Stimulated activated CD4-positive, alpha-beta T cell treated with anti-CD3 and anti-CD28 coated beads, Interleukin-2, amount 100 ng/mL, for 48 hours (primary cell): Measurements from ENCODE around the gene LRRC39.
A peak's percentile ranks its signal among the peaks of the same experiment; 100 is the strongest.

Experiments
- DNase-seq, 2 donors: peaks; one replicate each; pipeline ENCODE4 v3.0.0-alpha.2; 2020

The LRRC39 gene

GRCh38 chr1:100146958-100147357 is 31.1 kb downstream of the LRRC39 start:
- no peak for DNase-seq

- no peak for DNase-seq
Measured at GRCh38 chr1:100145116-100145515, 32.9 kb downstream of the LRRC39 start.

GRCh38 chr1:100142343-100142742 is 35.7 kb downstream of the LRRC39 start:
- no peak for DNase-seq

- DNase-seq: no peak
Measured at GRCh38 chr1:100141192-100141591, 36.9 kb downstream of the LRRC39 start.

- DNase-seq: no peak
Measured at GRCh38 chr1:100137602-100138001, 40.5 kb downstream of the LRRC39 start.

- DNase-seq: no peak
Measured at GRCh38 chr1:100134872-100135271, 43.2 kb downstream of the LRRC39 start.

- DNase-seq: peak; percentile 85 to 91
Measured at GRCh38 chr1:100132566-100133477, 45.2 kb downstream of the LRRC39 start, which contains the start of the genes SASS6 and TRMT13. Gene SASS6, minus strand, starts transcription at chr1:100132930. Its CDS starts 116 bp downstream, at chr1:100132814. Gene TRMT13, plus strand, starts transcription at chr1:100133163. Its CDS starts 6 bp downstream, at chr1:100133169.

- no peak for DNase-seq
Measured at GRCh38 chr1:100131623-100132022, 46.4 kb downstream of the LRRC39 start.

- no peak for DNase-seq
Measured at GRCh38 chr1:100130552-100131077, 47.4 kb downstream of the LRRC39 start.

GRCh38 chr1:100127226-100127625 is 50.8 kb downstream of the LRRC39 start:
- DNase-seq: no peak

GRCh38 chr1:100122177-100122576 is 55.9 kb downstream of the LRRC39 start:
- DNase-seq: no peak

GRCh38 chr1:100115524-100115923 is 62.5 kb downstream of the LRRC39 start:
- no peak for DNase-seq

GRCh38 chr1:100109554-100110066 is 68.4 kb downstream of the LRRC39 start:
- DNase-seq: no peak

- DNase-seq: no peak
Measured at GRCh38 chr1:100107696-100108095, 70.4 kb downstream of the LRRC39 start.

GRCh38 chr1:100101564-100101963 is 76.5 kb downstream of the LRRC39 start:
- DNase-seq: no peak

- DNase-seq: no peak
Measured at GRCh38 chr1:100100202-100100601, 77.9 kb downstream of the LRRC39 start.
